Activated T-helper 2 cell treated with anti-CD3 and anti-CD28 coated beads, Interferon-gamma antibody, Interleukin-2, Interleukin-4, amounts not matched to agents 10 μg/mL and 5 μg/mL and 100 μg/mL, durations not matched to agents 14 hours and 24 hours and 36 hours (primary cell): ENCODE data around the gene TCF7L2. TPM values are rescaled to one million over a fixed set of nuclear protein-coding genes. Genes with fewer than 3 reads are reported as not detected.

Experiments used
- DNase-seq: peaks from one replicate; pipeline ENCODE4 v3.0.0; 2021; ENCODE audit warnings: low spot score
- H3K27ac Mint-ChIP-seq: one replicate; pipeline ENCODE4 v1.8.0; 2021; ENCODE audit warnings: mixed read lengths
- H3K27me3 Mint-ChIP-seq: one replicate; pipeline ENCODE4 v1.8.0; 2021; ENCODE audit warnings: low read depth, mixed read lengths
- H3K36me3 Mint-ChIP-seq: one replicate; pipeline ENCODE4 v1.8.0; 2021; ENCODE audit warnings: low read depth, mixed read lengths
- H3K4me1 Mint-ChIP-seq: one replicate; pipeline ENCODE4 v1.8.0; 2021; ENCODE audit warnings: low read depth, mixed read lengths
- H3K4me3 Mint-ChIP-seq: one replicate; pipeline ENCODE4 v1.8.0; 2021; ENCODE audit warnings: low read depth, mild to moderate bottlenecking, moderate library complexity, mixed read lengths
- H3K9me3 Mint-ChIP-seq: one replicate; pipeline ENCODE4 v1.8.0; 2021; ENCODE audit warnings: mixed read lengths
- intact Hi-C: fragments of 100-400 bp; cut with micrococcal nuclease; formaldehyde crosslinking; loops from one replicate; pipeline ENCODE4 v1.15.1; 2023
- total RNA-seq: library from RNA; stranded (reverse); gene quantifications from 2 replicates; pipeline ENCODE4 v1.2.3, GENCODE V29; 2022

TCF7L2 gene
- total RNA-seq, 1 donor from 2014 or later = 0.52 TPM

DNA sequence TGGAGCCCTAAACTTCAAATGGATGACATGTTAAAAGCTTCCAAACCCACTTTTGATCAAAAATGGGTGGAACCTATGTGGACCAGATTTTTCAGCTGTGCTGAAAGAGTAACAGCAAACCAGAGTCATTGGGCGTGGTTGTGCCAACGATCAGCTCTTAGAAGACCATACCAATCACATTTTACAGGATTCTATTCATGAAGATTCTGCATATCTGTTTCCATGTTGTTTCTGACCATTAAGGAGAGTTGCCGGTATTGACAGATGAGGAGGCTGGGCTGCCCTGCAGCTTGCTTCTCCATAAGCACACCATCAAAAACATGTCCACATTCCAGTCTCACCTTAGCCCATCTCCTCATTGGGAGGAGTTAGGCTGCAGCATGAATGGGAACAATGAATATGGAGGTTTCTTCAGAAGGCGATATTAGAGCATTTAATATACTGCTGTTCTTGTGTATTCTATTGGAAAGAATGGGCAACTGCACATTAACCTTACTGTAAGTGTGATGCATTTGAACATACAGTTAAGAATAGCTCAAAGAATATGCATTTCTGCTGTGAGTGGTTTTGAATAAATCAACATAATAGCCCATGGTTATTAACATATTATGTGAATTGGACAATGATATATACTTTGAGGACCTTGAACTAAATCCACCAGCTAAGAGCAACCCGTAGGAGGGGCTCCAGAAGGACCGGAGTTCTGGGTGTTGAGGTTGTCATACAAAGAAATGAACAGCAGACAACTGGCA is 116.7 kb downstream of the TCF7L2 start:
- no peak overlapping the region for H3K27ac Mint-ChIP-seq
- no peaks in the 10 kb centered on the region for H3K36me3 Mint-ChIP-seq
- no peak overlapping the region for H3K4me3 Mint-ChIP-seq
- no peak for DNase-seq
- no peaks in the 10 kb centered on the region for H3K9me3 Mint-ChIP-seq
- peaks cover 2% of the 10 kb centered on the region for H3K27me3 Mint-ChIP-seq
- intact Hi-C loops = no loop called here
- H3K4me1 Mint-ChIP-seq = no peaks in the 10 kb centered on the region

DNA sequence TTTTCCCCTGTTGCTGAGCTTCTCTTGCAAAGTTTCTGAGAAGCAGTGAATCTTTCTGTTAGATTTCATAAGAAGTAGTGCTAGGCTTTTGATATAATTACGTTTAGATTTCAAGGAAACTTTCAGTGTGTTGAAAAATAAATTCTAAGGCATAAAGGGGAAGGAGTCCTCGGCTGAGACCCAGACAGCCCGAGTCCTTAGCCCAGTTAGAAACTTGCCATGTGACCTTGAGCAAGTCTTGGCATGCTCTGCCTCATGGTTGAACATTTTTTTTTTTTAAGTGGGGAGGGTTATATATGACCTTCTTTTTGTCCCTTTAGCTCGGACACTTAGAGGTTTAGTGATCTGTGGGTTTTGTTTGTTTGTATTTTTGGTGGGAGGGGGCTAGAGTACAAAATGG is 117.5 kb downstream of the TCF7L2 start:
- no peaks in the 10 kb centered on the region for H3K4me1 Mint-ChIP-seq
- no peak overlapping the region for H3K27ac Mint-ChIP-seq
- DNase-seq = no peak
- H3K27me3 Mint-ChIP-seq = no peaks in the 10 kb centered on the region
- H3K9me3 Mint-ChIP-seq = no peaks in the 10 kb centered on the region
- H3K36me3 Mint-ChIP-seq = no peaks in the 10 kb centered on the region
- intact Hi-C loops = no loop called here
- no peak overlapping the region for H3K4me3 Mint-ChIP-seq

DNA sequence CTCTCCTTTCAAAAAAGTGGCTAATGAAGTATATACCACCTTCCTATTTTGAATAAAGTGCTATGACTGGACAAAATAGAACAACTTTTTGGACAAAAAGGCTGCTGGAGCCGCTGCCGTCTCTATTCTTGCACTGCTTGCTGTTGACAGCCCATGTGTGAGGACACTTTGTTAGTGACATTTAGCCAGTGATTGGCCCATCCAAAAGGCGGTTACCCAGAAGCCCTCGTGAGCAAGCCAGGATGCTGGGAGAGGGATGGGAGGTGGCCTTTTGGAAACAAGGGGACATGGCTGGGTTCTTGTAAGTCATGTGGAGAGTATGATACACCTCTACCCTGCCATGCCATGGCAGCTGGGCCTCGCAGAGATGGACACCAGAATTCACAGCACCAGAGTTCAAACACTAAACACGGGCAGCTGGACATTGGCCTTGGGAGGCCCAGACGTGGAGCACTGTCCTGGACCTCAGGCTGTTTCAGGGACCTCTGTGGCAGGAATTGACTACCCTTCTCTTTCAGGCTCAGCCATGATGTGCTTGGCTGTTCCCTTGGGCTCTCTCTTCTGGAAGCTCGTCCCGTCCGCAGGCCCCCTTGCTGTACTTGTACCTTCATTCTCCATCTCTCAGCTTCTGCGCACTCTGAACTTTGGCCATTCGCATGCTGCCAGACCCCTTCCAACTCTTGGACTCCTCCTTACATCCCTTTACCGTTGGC is 118.3 kb downstream of the TCF7L2 start:
- intact Hi-C loops = no loop called here
- H3K27ac Mint-ChIP-seq = no peak overlapping the region
- no peaks in the 10 kb centered on the region for H3K4me1 Mint-ChIP-seq

DNA sequence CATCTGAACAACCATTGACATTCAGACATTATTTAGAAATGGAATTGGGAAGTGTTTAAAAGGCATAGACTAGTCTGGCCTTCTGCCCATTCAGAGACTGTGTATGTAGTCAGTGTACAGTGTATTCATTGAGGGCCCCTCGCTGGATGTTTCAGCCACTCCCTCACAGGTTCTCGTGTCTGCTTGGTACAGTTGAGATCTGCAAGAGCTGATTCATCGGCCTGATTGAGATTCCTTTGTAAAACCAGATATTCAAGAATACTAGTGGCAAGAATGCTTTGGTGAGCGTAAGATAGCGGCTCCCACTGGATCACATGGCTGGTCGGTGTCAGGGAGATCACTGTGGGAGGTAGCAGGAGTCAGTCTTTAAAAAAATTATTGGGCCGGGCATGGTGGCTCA is 119.5 kb downstream of the TCF7L2 start:
- Mint-ChIP-seq H3K27ac (no peak overlapping the region), H3K9me3 (no peaks in the 10 kb centered on the region), H3K4me3 (no peak overlapping the region), H3K4me1 (no peaks in the 10 kb centered on the region), H3K27me3 (no peaks in the 10 kb centered on the region), H3K36me3 (no peaks in the 10 kb centered on the region)
- DNase-seq = no peak
- intact Hi-C loops = no loop called here

More for the DNA sequence above, 118.3 kb downstream of the TCF7L2 start:
- Mint-ChIP-seq H3K9me3 (no peaks in the 10 kb centered on the region), H3K27me3 (no peaks in the 10 kb centered on the region), H3K4me3 (no peak overlapping the region), H3K36me3 (no peaks in the 10 kb centered on the region)
- no peak for DNase-seq

DNA sequence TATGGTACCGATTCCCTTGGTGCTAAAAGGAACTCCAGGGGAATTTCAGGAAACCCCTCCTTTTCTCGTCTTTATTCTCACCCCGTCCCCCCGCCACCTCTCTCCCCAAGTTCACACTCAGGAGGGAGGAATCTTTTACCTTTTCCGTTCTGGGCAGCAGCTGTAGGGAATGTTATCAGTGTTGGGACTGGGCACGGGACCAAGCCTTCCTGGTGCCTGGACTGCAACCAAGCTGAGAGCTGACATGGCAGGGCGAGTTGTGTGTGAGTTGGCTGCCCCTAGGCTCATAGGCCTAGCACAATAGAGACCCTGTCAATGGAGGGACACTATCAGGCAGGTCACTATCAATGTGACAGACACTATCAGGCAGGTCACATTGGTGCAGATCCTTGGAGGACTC is 121.4 kb downstream of the TCF7L2 start:
- Mint-ChIP-seq H3K27ac (no peak overlapping the region), H3K9me3 (no peaks in the 10 kb centered on the region), H3K36me3 (no peaks in the 10 kb centered on the region), H3K4me3 (no peak overlapping the region), H3K4me1 (no peaks in the 10 kb centered on the region), H3K27me3 (no peaks in the 10 kb centered on the region)
- DNase-seq = no peak
- intact Hi-C loops = no loop called here

DNA sequence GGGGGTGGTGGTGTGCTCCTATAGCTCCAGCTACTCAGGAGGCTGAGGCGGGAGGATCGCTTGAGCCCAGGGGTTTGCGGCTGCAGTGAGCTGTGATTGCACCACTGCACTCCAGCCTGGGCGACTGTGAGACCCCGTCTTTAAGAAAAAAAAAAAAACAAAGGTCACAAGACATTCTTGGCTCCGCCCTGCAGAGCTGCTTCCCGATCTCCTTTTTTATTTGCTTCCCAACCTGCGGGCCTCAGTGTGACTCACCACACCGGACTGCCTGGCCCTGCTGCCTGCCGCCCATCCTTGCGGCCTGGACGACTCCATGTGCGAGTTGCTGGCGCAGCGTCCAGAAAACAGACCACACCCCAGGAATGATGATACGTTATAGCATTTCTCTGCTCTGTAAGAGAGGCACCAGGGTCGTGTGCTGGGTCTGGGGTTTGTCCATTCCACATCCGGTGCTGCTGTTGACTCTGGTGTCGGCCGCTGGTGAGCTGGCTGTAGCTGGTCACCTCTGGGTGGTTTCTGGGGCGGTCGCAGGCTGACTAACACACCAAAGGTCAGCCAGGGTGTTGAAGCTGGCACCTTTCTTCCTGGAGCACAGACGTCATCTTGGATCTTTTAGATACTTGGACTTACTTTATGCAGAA is 123.6 kb downstream of the TCF7L2 start:
- Mint-ChIP-seq H3K4me3 (no peak overlapping the region), H3K36me3 (no peaks in the 10 kb centered on the region), H3K27me3 (peaks cover 1% of the 10 kb centered on the region), H3K27ac (no peak overlapping the region), H3K9me3 (no peaks in the 10 kb centered on the region), H3K4me1 (no peaks in the 10 kb centered on the region)
- intact Hi-C loops = no loop called here
- no peak for DNase-seq

DNA sequence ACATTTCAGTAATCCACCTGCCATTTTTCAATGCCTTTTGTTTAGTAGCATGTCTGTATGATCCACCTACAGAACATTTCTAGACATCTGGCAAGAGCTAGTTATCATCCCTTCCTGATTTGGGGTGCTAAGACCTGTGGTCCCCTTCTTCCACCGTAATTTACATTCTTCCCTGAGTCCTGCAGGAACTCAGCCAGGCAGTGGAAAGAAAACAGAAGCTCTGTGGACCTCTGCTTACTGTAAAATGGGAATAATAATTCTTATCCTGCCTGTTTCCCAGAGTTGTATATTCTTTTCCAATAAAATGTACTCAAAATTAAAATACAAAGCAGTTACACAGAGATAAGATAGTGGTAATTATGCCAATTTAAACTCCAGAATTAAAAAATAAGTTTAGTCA is 126.9 kb downstream of the TCF7L2 start:
- no peak overlapping the region for H3K4me3 Mint-ChIP-seq
- no peaks in the 10 kb centered on the region for H3K36me3 Mint-ChIP-seq
- intact Hi-C loops = no loop called here
- H3K27me3 Mint-ChIP-seq = peaks cover 1% of the 10 kb centered on the region
- H3K27ac Mint-ChIP-seq = no peak overlapping the region
- H3K4me1 Mint-ChIP-seq = no peaks in the 10 kb centered on the region
- DNase-seq = no peak
- no peaks in the 10 kb centered on the region for H3K9me3 Mint-ChIP-seq

DNA sequence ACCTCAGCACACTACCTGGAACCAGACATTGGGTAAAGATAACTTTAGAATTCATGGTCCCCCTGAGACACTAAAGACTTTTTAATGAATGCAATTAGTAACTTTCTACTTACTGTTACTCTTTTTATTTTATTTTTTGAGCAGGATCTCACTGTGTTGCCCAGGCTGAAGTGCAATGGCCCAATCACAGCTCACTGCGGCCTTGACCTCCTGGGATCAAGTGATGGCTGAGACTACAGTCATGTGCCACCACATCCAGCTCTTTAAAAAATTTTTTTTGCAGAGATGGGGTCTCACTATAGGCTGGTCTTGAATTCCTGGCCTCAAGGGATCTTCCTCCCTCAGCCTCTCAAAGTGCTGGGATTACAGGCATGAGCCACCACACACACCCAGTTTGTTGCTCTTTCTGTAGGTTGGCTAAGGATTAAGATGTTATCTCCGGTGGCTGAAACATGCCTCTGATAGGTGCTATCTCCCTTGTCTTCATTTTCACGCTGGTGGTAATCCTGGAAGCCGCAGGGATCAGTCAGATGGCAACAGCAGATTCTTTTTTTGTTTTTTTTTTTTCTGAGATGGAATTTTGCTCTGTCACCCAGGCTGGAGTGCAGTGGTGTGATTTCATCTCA is 128.3 kb downstream of the TCF7L2 start:
- Mint-ChIP-seq H3K36me3 (no peaks in the 10 kb centered on the region), H3K4me1 (no peaks in the 10 kb centered on the region), H3K9me3 (no peaks in the 10 kb centered on the region), H3K4me3 (no peak overlapping the region), H3K27me3 (peaks cover 1% of the 10 kb centered on the region), H3K27ac (no peak overlapping the region)
- DNase-seq = no peak
- intact Hi-C loops = no loop called here

DNA sequence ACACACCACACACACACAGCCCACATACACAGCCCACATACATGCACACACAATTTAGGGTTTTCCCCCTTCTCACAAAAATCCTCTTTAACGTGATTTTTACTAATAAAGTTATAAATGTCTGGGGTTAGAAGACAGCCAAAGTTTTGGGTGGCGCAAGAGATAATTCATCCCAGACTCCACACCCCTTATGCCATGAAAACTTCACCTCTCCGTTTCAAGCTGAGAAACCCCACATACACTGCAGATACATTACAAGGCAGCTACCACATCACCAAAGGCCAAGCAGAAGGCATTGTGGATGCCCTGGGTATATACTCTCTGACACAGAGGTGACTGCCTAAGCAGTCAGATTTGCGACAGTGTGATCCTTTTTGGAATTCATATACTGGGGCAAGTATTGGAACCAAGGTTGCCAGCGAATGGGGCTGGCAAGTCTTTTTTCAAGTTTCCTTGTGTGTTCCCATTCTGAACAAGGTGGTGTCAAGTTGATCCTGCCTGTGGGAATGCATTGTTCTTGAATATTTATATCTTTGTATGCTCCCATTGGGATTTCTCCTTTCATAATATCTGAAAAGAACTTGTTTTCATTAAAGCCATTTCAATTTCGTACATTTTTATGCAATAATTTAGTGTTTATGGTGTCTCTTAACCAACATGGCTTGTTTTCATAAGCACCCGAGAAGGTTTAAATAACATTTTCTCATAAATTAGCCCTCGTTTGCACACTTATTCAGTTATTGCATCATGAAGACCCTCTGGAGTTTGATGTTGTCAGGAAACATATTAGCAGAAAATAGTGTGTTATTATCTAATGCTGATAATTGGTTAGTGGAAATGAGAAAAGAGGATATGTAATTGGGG is 130.2 kb downstream of the TCF7L2 start:
- intact Hi-C loops = no loop called here
- Mint-ChIP-seq H3K27me3 (peaks cover 1% of the 10 kb centered on the region), H3K27ac (no peak overlapping the region), H3K4me1 (no peaks in the 10 kb centered on the region), H3K9me3 (no peaks in the 10 kb centered on the region), H3K36me3 (no peaks in the 10 kb centered on the region), H3K4me3 (no peak overlapping the region)
- no peak for DNase-seq

DNA sequence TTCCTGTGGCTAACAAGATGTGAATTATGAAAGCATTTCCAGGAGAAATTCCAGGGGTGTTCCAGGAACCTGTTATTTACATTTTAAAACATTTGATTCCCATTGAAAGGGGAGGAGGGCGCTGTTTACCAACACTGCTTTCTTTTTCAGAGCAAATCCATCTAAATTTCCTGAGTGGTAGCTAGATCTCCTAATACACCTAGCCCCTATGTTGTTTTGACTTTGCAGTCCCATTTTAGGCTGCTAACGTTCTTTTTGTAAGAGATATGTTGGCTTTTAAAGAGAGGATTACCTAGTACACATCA is 130.8 kb downstream of the TCF7L2 start:
- H3K36me3 Mint-ChIP-seq = no peaks in the 10 kb centered on the region
- H3K4me1 Mint-ChIP-seq = no peaks in the 10 kb centered on the region
- no peak for DNase-seq
- H3K9me3 Mint-ChIP-seq = no peaks in the 10 kb centered on the region
- H3K4me3 Mint-ChIP-seq = no peak overlapping the region
- intact Hi-C loops = no loop called here
- H3K27me3 Mint-ChIP-seq = peaks cover 1% of the 10 kb centered on the region
- no peak overlapping the region for H3K27ac Mint-ChIP-seq

DNA sequence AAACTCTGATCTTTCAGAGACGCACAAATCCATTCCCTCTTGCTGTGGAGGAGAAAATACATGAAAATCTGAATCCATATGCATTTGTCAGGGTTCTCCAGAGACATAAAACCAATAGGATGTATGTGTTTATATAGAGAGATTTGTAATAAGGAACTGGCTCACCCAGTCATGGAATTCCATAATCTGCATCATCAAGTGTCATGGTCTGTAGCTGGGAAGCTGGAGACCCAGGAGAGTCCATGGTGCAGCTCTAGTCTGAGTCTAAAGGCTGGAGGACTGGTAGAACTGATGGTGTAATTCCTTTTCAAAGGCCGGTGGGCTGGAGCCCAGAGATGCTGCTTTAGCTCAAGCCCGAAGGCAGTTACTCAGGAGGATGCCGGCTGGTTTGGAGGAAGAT is 134.0 kb downstream of the TCF7L2 start:
- Mint-ChIP-seq H3K4me3 (no peak overlapping the region), H3K4me1 (no peaks in the 10 kb centered on the region), H3K9me3 (no peaks in the 10 kb centered on the region), H3K27me3 (no peaks in the 10 kb centered on the region), H3K36me3 (no peaks in the 10 kb centered on the region), H3K27ac (no peak overlapping the region)
- intact Hi-C loops = no loop called here
- DNase-seq = no peak

DNA sequence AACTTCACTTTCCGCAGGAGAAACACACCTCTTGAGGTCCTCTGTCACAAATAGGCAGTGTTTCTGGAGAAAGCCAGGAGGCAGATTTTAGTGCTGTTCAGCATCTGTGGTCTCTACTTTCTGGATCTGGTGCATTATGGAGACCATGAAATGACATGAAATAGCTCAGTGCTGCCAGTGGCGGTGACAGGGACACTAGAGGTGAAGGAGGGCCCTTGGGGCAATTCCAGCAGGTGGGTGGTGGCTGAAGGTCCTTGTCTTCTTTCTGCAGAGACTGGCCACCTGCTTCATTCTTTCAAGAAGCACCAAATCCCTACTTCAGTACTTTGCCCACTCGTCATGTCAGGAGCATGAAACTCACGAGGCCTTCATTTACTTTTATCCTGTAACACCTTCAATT is 135.7 kb downstream of the TCF7L2 start:
- Mint-ChIP-seq H3K9me3 (no peaks in the 10 kb centered on the region), H3K36me3 (no peaks in the 10 kb centered on the region), H3K4me1 (no peaks in the 10 kb centered on the region), H3K27me3 (no peaks in the 10 kb centered on the region), H3K27ac (no peak overlapping the region), H3K4me3 (no peak overlapping the region)
- intact Hi-C loops = no loop called here
- DNase-seq = no peak
